ENCODE data around the gene CACYBP. TPM values are rescaled to one million over a fixed set of nuclear protein-coding genes. Genes with fewer than 3 reads are reported as not detected.
A peak's percentile ranks its signal among the peaks of the same experiment; 100 is the strongest.

CACYBP gene
- total and polyA plus RNA-seq, 2 of the 13 experiments (the other 11 are each of a cell fraction or from before 2014, with no cell fraction given), result 18.4 to 183 TPM

- Histone ChIP-seq H3K27me3 (ENCODE audit: control insufficient read depth in 1 of 2, insufficient read depth in 2 of 2, low read length in 2 of 2) (no peaks in the 10 kb centered on the region), H3K27ac (ENCODE audit: extremely low read length, insufficient read depth, low read length) (peak overlapping the region; percentile 57), H3K4me2 (ENCODE audit: low read depth, low read length) (peak overlapping the region; percentile 54), H3K4me1 (ENCODE audit: insufficient read depth, low read length) (peaks cover 26% of the 10 kb centered on the region), H3K9me3 (ENCODE audit: low read length) (no peaks in the 10 kb centered on the region), H2AFZ (ENCODE audit: low read length) (no peak overlapping the region), H3K36me3 (replicated peaks in 1 of 2; ENCODE audit: control insufficient read depth in 1 of 2, insufficient read depth in 2 of 2, low read length in 2 of 2) (no peaks in the 10 kb centered on the region; a peak in 2 of 5 replicates), H3K9ac (ENCODE audit: insufficient read depth, low read depth, low read length) (peak overlapping the region; percentile 63), H3K4me3 (replicated peaks in 1 of 3; ENCODE audit: insufficient read depth in 1 of 3, low read depth in 2 of 3, low read length in 3 of 3) (peak overlapping the region; percentile 42 to 58 (median 46); a peak in 5 of 6 replicates), H4K20me1 (ENCODE audit: insufficient read depth, low read length) (no peaks in the 10 kb centered on the region), H3K79me2 (ENCODE audit: insufficient read depth, low read length) (no peaks in the 10 kb centered on the region)
- WGBS (ENCODE audit: low lambda C conversion rate), result 49% methylated on average over 6 of the region's 6 CpGs
- POLR2A ChIA-PET, result no interaction called here
- BruUV-seq (replicated peaks), result TSS peak; percentile 51
- DNase-seq (ENCODE audit: low spot score) (peak; percentile 60), ATAC-seq (peak; percentile 89), FAIRE-seq (no peak)
- intact Hi-C loops (cut with micrococcal nuclease; ENCODE audit: unreplicated experiment) (loop anchor here (2.0 kb wide), 1 partner anchor 220 kb away; no protein-coding TSS in a partner anchor), in situ Hi-C loops (cut with HindIII; ENCODE audit: extremely low pct_ligation_motif_present, low pct_unique_long_range_greater_than_20kb) (loop anchor here (25.0 kb wide), 1 partner anchor 728 kb away; no protein-coding TSS in a partner anchor)
- CTCF ChIA-PET (ENCODE audit: low intra/inter-chr PET ratio, low total read pairs), result no interaction called here
- TF ChIP-seq NFYB (CRISPR knock-in tag; IDR thresholded peaks at IDR 0.05) (peak; percentile 82), AGO1 (IDR thresholded peaks at IDR 0.05; ENCODE audit: low read depth, low read length, poor library complexity, severe bottlenecking) (no peak), TFDP1 (CRISPR knock-in tag; IDR thresholded peaks at IDR 0.05; ENCODE audit: borderline replicate concordance) (no peak), E2F1 (CRISPR knock-in tag; IDR thresholded peaks at IDR 0.05) (no peak), ZNF652 (CRISPR knock-in tag; IDR thresholded peaks at IDR 0.05; ENCODE audit: borderline replicate concordance, low read depth) (peak; percentile 79), HNF1B (CRISPR knock-in tag; IDR thresholded peaks at IDR 0.05) (no peak), DRAP1 (CRISPR knock-in tag; IDR thresholded peaks at IDR 0.05) (0 out of 2 replicates have a peak, but pooled peaks have one; percentile 19), IRF2 (CRISPR knock-in tag; IDR thresholded peaks at IDR 0.05) (peak; percentile 99), SAP130 (CRISPR knock-in tag; IDR thresholded peaks at IDR 0.05; ENCODE audit: low read depth) (0 out of 2 replicates have a peak, but pooled peaks have one; percentile 8), SRSF1 (optimal IDR thresholded peaks at IDR 0.05; ENCODE audit: low read depth, low read length) (no peak), NFYC (CRISPR knock-in tag; IDR thresholded peaks at IDR 0.05) (peak; percentile 75), ZNF781 (CRISPR knock-in tag; IDR thresholded peaks at IDR 0.05; ENCODE audit: borderline replicate concordance, not compliant biosample characterization) (no peak), KAT8 (CRISPR knock-in tag; IDR thresholded peaks at IDR 0.05) (0 out of 2 replicates have a peak, but pooled peaks have one; percentile 50), KMT2A (CRISPR knock-in tag; IDR thresholded peaks at IDR 0.05) (peak; percentile 68; the same call in 1 of the 2 replicates), PITX1 (CRISPR knock-in tag; IDR thresholded peaks at IDR 0.05) (peak; percentile 80), MTERF4 (CRISPR knock-in tag; IDR thresholded peaks at IDR 0.05) (no peak), ZNF770 (CRISPR knock-in tag; IDR thresholded peaks at IDR 0.05) (no peak)
Measured at GRCh38 chr1:174990382-174990999, 9.3 kb upstream of the CACYBP start.

Measured in HepG2 (cell line).